PC-9 (cell line): Measurements from ENCODE around the gene POPDC2. TPM values are rescaled to one million over a fixed set of nuclear protein-coding genes. Genes with fewer than 3 reads are reported as not detected.
A peak's percentile ranks its signal among the peaks of the same experiment; 100 is the strongest.

Experiments used
- Bru-seq: library from RNA; stranded (reverse); fragments of 400-500 nt; gene quantifications from one replicate; lab custom pipeline; 2021; lab: Mats Ljungman, UMichigan
- BruChase-seq, 2 experiments: library from RNA; stranded (reverse); fragments of 400-500 nt; gene quantifications; one replicate each; lab custom pipeline; 2021; lab: Mats Ljungman, UMichigan
- BruUV-seq: library from RNA; stranded (reverse); fragments of 400-500 nt; replicated peaks from 2 replicates; lab custom pipeline; 2021; lab: Mats Ljungman, UMichigan
- CTCF ChIA-PET: fragments of 300-600 bp; sonication (Branson Sonifier 250); formaldehyde crosslinking; loops from one replicate; lab custom pipeline; 2022; ENCODE audit warnings: antibody characterized with exemption; lab: Charles Lee
- POLR2A ChIA-PET: fragments of 300-600 bp; sonication (Branson Sonifier 250); formaldehyde crosslinking; loops from one replicate; lab custom pipeline; 2022; ENCODE audit warnings: antibody characterized with exemption; ENCODE audit not compliant: unreplicated experiment; lab: Charles Lee
- DNase-seq, 2 experiments: peaks; one replicate each; pipeline versions ENCODE4 v3.0.0 to v3.0.0-alpha.2; 2015 to 2022; ENCODE audit warnings: mixed read lengths in 1 of 2
- H2AFZ ChIP-seq: fragments of 200-600 bp; sonication (generic); 2 replicates; pipeline ENCODE4 v1.8.1; 2017; ENCODE audit warnings: antibody characterized with exemption
- H3F3A ChIP-seq: fragments of 200-600 bp; sonication (generic); 2 replicates; pipeline ENCODE4 v1.8.1; 2017; ENCODE audit warnings: antibody characterized with exemption, mild to moderate bottlenecking, low read depth; ENCODE audit not compliant: insufficient read depth
- H3K27ac ChIP-seq: fragments of 200-600 bp; sonication (generic); 2 replicates; pipeline ENCODE4 v1.6.1; 2016; ENCODE audit warnings: mixed run types
- H3K27me3 ChIP-seq: fragments of 200-600 bp; sonication (generic); 2 replicates; pipeline ENCODE4 v1.6.1; 2016; ENCODE audit warnings: low read depth, mixed run types; ENCODE audit not compliant: insufficient read depth
- H3K36me3 ChIP-seq: fragments of 200-600 bp; sonication (generic); 2 replicates; pipeline ENCODE4 v1.6.1; 2016; ENCODE audit warnings: low read depth, mixed run types
- H3K4me1 ChIP-seq: fragments of 200-600 bp; sonication (generic); replicated peaks from 2 replicates; pipeline ENCODE4 v1.6.1; 2016; ENCODE audit warnings: mixed run types; ENCODE audit not compliant: insufficient read depth
- H3K4me2 ChIP-seq: fragments of 200-600 bp; sonication (generic); 2 replicates; pipeline ENCODE4 v1.6.1; 2017; ENCODE audit warnings: mixed run types
- H3K4me3 ChIP-seq: fragments of 200-600 bp; sonication (generic); 2 replicates; pipeline ENCODE4 v1.6.1; 2016; ENCODE audit warnings: mixed run types
- H3K79me2 ChIP-seq: fragments of 200-600 bp; sonication (generic); 2 replicates; pipeline ENCODE4 v1.6.1; 2017; ENCODE audit warnings: low read depth, mixed run types
- H3K9me2 ChIP-seq: fragments of 200-600 bp; sonication (generic); 2 replicates; pipeline ENCODE4 v1.8.1; 2017; ENCODE audit warnings: mild to moderate bottlenecking; ENCODE audit not compliant: insufficient read depth
- H3K9me3 ChIP-seq: fragments of 200-600 bp; sonication (generic); 2 replicates; pipeline ENCODE4 v1.8.1; 2016; ENCODE audit warnings: low read depth; ENCODE audit not compliant: insufficient read depth
- H4K20me1 ChIP-seq: fragments of 200-600 bp; sonication (generic); 2 replicates; pipeline ENCODE4 v1.8.1; 2017; ENCODE audit not compliant: insufficient read depth
- EZH2 ChIP-seq: fragments of 200-600 bp; sonication (generic); IDR thresholded peaks from 2 replicates; pipeline ENCODE4 v1.8.0; 2017; ENCODE audit warnings: antibody characterized with exemption, low read depth
- intact Hi-C: fragments of 100-400 bp; cut with micrococcal nuclease; formaldehyde crosslinking; loops from one replicate; pipeline ENCODE4 v1.10.0; 2022; ENCODE audit not compliant: unreplicated experiment
- long read RNA-seq: library from polyadenylated mRNA; stranded (forward); transcript quantifications from one replicate; pipeline ENCODE4 v2.0.0, GENCODE V29; 2022
- total RNA-seq: library from RNA; stranded (reverse); gene quantifications from 2 replicates; pipeline ENCODE4 v1.2.3, GENCODE V29; 2021
- TF ChIP-seq, protein P1 (sequence below): fragments of 200-600 bp; sonication (generic); conservative IDR thresholded peaks from 2 replicates; pipeline ENCODE4 v1.6.1; 2017; ENCODE audit warnings: mixed run types, antibody characterized with exemption, mild to moderate bottlenecking, moderate library complexity

The POPDC2 gene, protein sequence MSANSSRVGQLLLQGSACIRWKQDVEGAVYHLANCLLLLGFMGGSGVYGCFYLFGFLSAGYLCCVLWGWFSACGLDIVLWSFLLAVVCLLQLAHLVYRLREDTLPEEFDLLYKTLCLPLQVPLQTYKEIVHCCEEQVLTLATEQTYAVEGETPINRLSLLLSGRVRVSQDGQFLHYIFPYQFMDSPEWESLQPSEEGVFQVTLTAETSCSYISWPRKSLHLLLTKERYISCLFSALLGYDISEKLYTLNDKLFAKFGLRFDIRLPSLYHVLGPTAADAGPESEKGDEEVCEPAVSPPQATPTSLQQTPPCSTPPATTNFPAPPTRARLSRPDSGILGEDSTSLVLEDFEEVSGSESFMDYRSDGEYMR
- total RNA-seq (3.0 and 3.5 TPM in 2 replicates), Bru-seq, nascent RNA (percentile 44 among the genes with signal in this experiment), BruChase-seq, experiment 1, labeled RNA remaining after a 2-hour chase (percentile 47 among the genes with signal in this experiment), BruChase-seq, experiment 2, labeled RNA remaining after a 6-hour chase (percentile 42 among the genes with signal in this experiment)
- long read RNA-seq = 0 reads

- Histone ChIP-seq H3K4me1 (no peaks in the 10 kb centered on the region), H3F3A (no peaks in the 10 kb centered on the region), H3K27me3 (no peaks in the 10 kb centered on the region), H3K36me3 (no peaks in the 10 kb centered on the region), H2AFZ (no peak within 1 kb of the TSS), H3K79me2 (no peaks in the 10 kb centered on the region), H3K9me3 (no peaks in the 10 kb centered on the region), H3K4me2 (no peak within 1 kb of the TSS), H4K20me1 (no peaks in the 10 kb centered on the region), H3K9me2 (no peaks in the 10 kb centered on the region), H3K4me3 (no peak within 1 kb of the TSS), H3K27ac (no peak within 1 kb of the TSS)
- CTCF ChIA-PET = no interaction called here
- intact Hi-C loops = no loop called here
- no peak for DNase-seq
- POLR2A ChIA-PET = no interaction called here
- no TSS peak for BruUV-seq
- TF ChIP-seq, protein P1, sequence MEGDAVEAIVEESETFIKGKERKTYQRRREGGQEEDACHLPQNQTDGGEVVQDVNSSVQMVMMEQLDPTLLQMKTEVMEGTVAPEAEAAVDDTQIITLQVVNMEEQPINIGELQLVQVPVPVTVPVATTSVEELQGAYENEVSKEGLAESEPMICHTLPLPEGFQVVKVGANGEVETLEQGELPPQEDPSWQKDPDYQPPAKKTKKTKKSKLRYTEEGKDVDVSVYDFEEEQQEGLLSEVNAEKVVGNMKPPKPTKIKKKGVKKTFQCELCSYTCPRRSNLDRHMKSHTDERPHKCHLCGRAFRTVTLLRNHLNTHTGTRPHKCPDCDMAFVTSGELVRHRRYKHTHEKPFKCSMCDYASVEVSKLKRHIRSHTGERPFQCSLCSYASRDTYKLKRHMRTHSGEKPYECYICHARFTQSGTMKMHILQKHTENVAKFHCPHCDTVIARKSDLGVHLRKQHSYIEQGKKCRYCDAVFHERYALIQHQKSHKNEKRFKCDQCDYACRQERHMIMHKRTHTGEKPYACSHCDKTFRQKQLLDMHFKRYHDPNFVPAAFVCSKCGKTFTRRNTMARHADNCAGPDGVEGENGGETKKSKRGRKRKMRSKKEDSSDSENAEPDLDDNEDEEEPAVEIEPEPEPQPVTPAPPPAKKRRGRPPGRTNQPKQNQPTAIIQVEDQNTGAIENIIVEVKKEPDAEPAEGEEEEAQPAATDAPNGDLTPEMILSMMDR = no peak
- TF ChIP-seq EZH2 = no peak
These were observed at the start of gene POPDC2 for GRCh38 chr3:119660474-119661440. Gene POPDC2, minus strand, starts transcription at chr3:119660589. Its CDS starts 166 bp downstream, at chr3:119660423.

GRCh38 chr3:119703820-119704531 is 43.6 kb upstream of the POPDC2 start:
- POLR2A ChIA-PET = interaction anchor here (0.6 kb wide), 1 partner anchor 170 kb away, joined by 3 read pairs; no protein-coding TSS in a partner anchor
- Histone ChIP-seq H3K27ac (no peak overlapping the region), H4K20me1 (no peaks in the 10 kb centered on the region), H3K36me3 (no peaks in the 10 kb centered on the region), H2AFZ (no peak overlapping the region), H3K27me3 (no peaks in the 10 kb centered on the region), H3K9me3 (0 out of 2 replicates have a peak, but pooled peaks cover 4% of the 10 kb centered on the region), H3K4me3 (no peak overlapping the region), H3K4me1 (no peaks in the 10 kb centered on the region), H3F3A (no peaks in the 10 kb centered on the region), H3K9me2 (no peaks in the 10 kb centered on the region), H3K79me2 (no peaks in the 10 kb centered on the region), H3K4me2 (no peak overlapping the region)
- no peak for DNase-seq
- no peak for TF ChIP-seq EZH2
- TF ChIP-seq, protein P1 = no peak
- BruUV-seq = no TSS peak
- CTCF ChIA-PET = no interaction called here
- intact Hi-C loops = no loop called here
